Endodermal cell (in vitro differentiated cells): ENCODE results near the gene HNRNPA1L2. TPM values are rescaled to one million over a fixed set of nuclear protein-coding genes. Genes with fewer than 3 reads are reported as not detected.

Experiments used
- DNase-seq: peaks from one replicate; pipeline ENCODE4 v3.0.0-alpha.2; 2017
- H3K27ac ChIP-seq: 2 replicates; pipeline ENCODE4 v1.5.1; 2013; ENCODE audit warnings: mild to moderate bottlenecking, low read depth, low read length, moderate library complexity
- H3K27me3 ChIP-seq: 2 replicates; pipeline ENCODE4 v1.6.1; 2013; ENCODE audit warnings: mild to moderate bottlenecking, low read length, moderate library complexity; ENCODE audit not compliant: insufficient read depth, control insufficient read depth, poor library complexity, severe bottlenecking
- H3K36me3 ChIP-seq: 2 replicates; pipeline ENCODE4 v1.7.0; 2013; ENCODE audit warnings: mild to moderate bottlenecking, low read length, moderate library complexity; ENCODE audit not compliant: control insufficient read depth, insufficient read depth
- H3K4me1 ChIP-seq: one replicate; pipeline ENCODE4 v1.7.0; 2013; ENCODE audit warnings: low read length; ENCODE audit not compliant: control insufficient read depth, insufficient read depth
- H3K4me3 ChIP-seq: 2 replicates; pipeline ENCODE4 v1.5.1; 2013; ENCODE audit warnings: mild to moderate bottlenecking, low read length, moderate library complexity
- H3K9ac ChIP-seq: 2 replicates; pipeline ENCODE4 v1.6.1; 2013; ENCODE audit warnings: mild to moderate bottlenecking, low read length, moderate library complexity; ENCODE audit not compliant: poor library complexity, severe bottlenecking; ENCODE audit errors: extremely low read depth
- H3K9me3 ChIP-seq: 2 replicates; pipeline ENCODE4 v1.6.1; 2013; ENCODE audit warnings: mild to moderate bottlenecking, low read length, moderate library complexity; ENCODE audit not compliant: control insufficient read depth
- H3K27ac Mint-ChIP-seq: 2 replicates; pipeline ENCODE4 v1.8.0; 2020; ENCODE audit warnings: mixed read lengths
- H3K27me3 Mint-ChIP-seq: 2 replicates; pipeline ENCODE4 v1.8.0; 2021; ENCODE audit warnings: mild to moderate bottlenecking, mixed read lengths; ENCODE audit not compliant: insufficient read depth
- H3K36me3 Mint-ChIP-seq: 2 replicates; pipeline ENCODE4 v1.8.0; 2020; ENCODE audit warnings: low read depth, mixed read lengths
- H3K4me1 Mint-ChIP-seq: 2 replicates; pipeline ENCODE4 v1.8.0; 2020; ENCODE audit warnings: mixed read lengths
- H3K4me3 Mint-ChIP-seq: 2 replicates; pipeline ENCODE4 v1.8.0; 2020; ENCODE audit warnings: mild to moderate bottlenecking, moderate library complexity, mixed read lengths
- H3K9me3 Mint-ChIP-seq: 2 replicates; pipeline ENCODE4 v1.8.0; 2020; ENCODE audit warnings: mild to moderate bottlenecking, mixed read lengths
- WGBS, 2 experiments: methylation state at CpG; one replicate each; pipeline versions ENCODE4 v1.1.5 to v1.1.7; 2013; ENCODE audit warnings: missing lambda C conversion rate in 2 of 2, mixed read lengths in 1 of 2; ENCODE audit not compliant: insufficient coverage in 1 of 2, insufficient read length in 1 of 2; 5-methylcytosine and 5-hydroxymethylcytosine counted together
- total RNA-seq, 2 donors: library from RNA; stranded (reverse); fragmentation: NEBNext Ultra II Directional in 1 of 2; extraction: Animal tissue kit (Norgen Biotek cat#: 25700) in 1 of 2; gene quantifications; 2 replicates in 1 of 2; 3 replicates in 1 of 2; pipeline ENCODE4 v1.2.1, GENCODE V29; 2021
- TF ChIP-seq, protein P1 (sequence below): fragments of 200-600 bp; sonication (generic); conservative IDR thresholded peaks from 2 replicates; pipeline ENCODE4 v1.5.0; 2021; ENCODE audit warnings: antibody characterized with exemption, mild to moderate bottlenecking

The HNRNPA1L2 gene
- total RNA-seq, 2 donors from 2014 or later = 8.0 to 9.3 TPM

DNA sequence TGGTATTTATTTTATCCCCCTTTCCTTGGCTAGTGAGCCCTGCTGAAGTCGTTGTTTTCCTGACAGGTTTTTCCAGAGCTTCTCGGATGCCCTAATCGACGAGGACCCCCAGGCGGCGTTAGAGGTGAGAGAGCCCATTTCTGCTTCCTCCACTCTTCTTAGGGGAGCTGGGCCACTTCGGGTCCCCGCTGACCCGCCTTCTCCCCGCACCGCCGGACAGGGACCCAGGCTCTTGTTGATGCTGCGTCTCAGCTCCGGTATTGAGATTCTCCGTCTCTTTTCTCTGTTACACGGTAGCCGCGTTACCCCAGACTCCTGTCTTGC, 10.7 kb downstream of the HNRNPA1L2 start:
- no peaks in the 10 kb centered on the region for H3K4me1 ChIP-seq
- H3K27me3 ChIP-seq = no peaks in the 10 kb centered on the region
- H3K4me3 ChIP-seq = peak overlapping the region; percentile 100
- Mint-ChIP-seq H3K4me1 (peaks cover 12% of the 10 kb centered on the region), H3K9me3 (no peaks in the 10 kb centered on the region), H3K27me3 (no peaks in the 10 kb centered on the region), H3K36me3 (peaks cover 29% of the 10 kb centered on the region), H3K27ac (no peak overlapping the region), H3K4me3 (no peak overlapping the region)
- H3K36me3 ChIP-seq = peaks cover 35% of the 10 kb centered on the region
- no peaks in the 10 kb centered on the region for H3K9me3 ChIP-seq
- peak overlapping the region; percentile 92 for H3K9ac ChIP-seq
- 0% methylated on average over 5 to 18 of the region's 18 CpGs for WGBS, 2 experiments
- TF ChIP-seq, protein P1, sequence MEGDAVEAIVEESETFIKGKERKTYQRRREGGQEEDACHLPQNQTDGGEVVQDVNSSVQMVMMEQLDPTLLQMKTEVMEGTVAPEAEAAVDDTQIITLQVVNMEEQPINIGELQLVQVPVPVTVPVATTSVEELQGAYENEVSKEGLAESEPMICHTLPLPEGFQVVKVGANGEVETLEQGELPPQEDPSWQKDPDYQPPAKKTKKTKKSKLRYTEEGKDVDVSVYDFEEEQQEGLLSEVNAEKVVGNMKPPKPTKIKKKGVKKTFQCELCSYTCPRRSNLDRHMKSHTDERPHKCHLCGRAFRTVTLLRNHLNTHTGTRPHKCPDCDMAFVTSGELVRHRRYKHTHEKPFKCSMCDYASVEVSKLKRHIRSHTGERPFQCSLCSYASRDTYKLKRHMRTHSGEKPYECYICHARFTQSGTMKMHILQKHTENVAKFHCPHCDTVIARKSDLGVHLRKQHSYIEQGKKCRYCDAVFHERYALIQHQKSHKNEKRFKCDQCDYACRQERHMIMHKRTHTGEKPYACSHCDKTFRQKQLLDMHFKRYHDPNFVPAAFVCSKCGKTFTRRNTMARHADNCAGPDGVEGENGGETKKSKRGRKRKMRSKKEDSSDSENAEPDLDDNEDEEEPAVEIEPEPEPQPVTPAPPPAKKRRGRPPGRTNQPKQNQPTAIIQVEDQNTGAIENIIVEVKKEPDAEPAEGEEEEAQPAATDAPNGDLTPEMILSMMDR = peak; percentile 45
- no peak for DNase-seq
- peak overlapping the region; percentile 100 for H3K27ac ChIP-seq

DNA sequence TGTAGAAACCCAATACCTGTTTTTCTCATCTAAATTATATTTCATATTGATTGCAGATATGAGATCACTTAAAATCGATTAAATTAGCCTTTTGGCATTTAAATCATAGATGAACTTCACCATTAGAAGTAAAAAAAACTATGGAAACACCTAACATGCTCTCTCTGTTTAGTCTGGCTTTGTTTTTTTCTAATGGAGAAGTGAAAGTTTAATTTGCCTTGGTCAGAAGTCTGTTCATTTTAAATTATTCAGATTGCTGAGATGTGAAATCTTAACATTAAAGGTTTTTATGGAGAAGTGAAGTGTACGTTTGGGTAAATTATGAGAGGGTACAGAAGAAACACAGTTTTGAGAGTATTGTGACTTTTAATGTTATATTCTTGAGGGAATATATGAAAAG, 17.1 kb downstream of the HNRNPA1L2 start:
- H3K27ac Mint-ChIP-seq = no peak overlapping the region
- Histone ChIP-seq H3K36me3 (peaks cover 76% of the 10 kb centered on the region), H3K4me3 (no peak overlapping the region), H3K27me3 (no peaks in the 10 kb centered on the region), H3K9me3 (no peaks in the 10 kb centered on the region), H3K9ac (no peak overlapping the region), H3K4me1 (no peaks in the 10 kb centered on the region), H3K27ac (no peak overlapping the region)
- H3K4me1 Mint-ChIP-seq = peaks cover 3% of the 10 kb centered on the region
- WGBS, 2 experiments = 90 to 96% methylated on average over 1 of the region's 2 CpGs
- H3K36me3 Mint-ChIP-seq = peaks cover 42% of the 10 kb centered on the region
- H3K4me3 Mint-ChIP-seq = no peak overlapping the region
- no peaks in the 10 kb centered on the region for H3K9me3 Mint-ChIP-seq
- TF ChIP-seq, protein P1 = no peak
- DNase-seq = no peak
- H3K27me3 Mint-ChIP-seq = no peaks in the 10 kb centered on the region

DNA sequence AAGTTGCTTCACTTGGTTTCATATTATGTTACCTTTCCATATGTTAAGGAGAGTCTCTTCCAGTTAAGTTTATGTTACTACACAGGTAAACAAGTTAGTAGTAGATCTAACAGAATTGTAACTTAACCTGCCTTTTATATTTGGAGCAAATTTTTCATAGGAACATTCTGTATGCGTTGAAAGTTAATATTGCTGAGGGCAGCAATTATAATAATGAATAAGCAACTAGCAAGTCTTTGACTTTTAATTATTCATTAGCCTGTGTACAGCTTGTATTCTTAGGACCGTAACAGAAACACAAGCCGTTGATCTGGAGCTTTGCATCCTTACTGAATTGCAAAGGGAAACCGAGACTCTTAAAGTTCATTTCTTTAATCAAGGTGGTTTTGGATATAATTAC, 22.0 kb downstream of the HNRNPA1L2 start:
- no peak overlapping the region for H3K4me3 ChIP-seq
- TF ChIP-seq, protein P1 = no peak
- Mint-ChIP-seq H3K27ac (peak overlapping the region; percentile 41), H3K36me3 (peaks cover 65% of the 10 kb centered on the region), H3K4me3 (no peak overlapping the region), H3K9me3 (no peaks in the 10 kb centered on the region), H3K4me1 (no peaks in the 10 kb centered on the region), H3K27me3 (no peaks in the 10 kb centered on the region)
- no peak for DNase-seq
- H3K27ac ChIP-seq = no peak overlapping the region
- H3K27me3 ChIP-seq = no peaks in the 10 kb centered on the region
- no peaks in the 10 kb centered on the region for H3K9me3 ChIP-seq
- no peaks in the 10 kb centered on the region for H3K4me1 ChIP-seq
- WGBS, 2 experiments = 94 to 100% methylated on average over 3 to 4 of the region's 4 CpGs
- H3K36me3 ChIP-seq = peaks cover 78% of the 10 kb centered on the region
- no peak overlapping the region for H3K9ac ChIP-seq
